AG09319 (cell line): Measurements from ENCODE around the gene PAQR9.

Experiments
- DNase-seq: peaks from one replicate; pipeline ENCODE4 v3.0.0-alpha.2; 2010; ENCODE audit warnings: low read depth; ENCODE audit errors: extremely low read depth
- TF ChIP-seq, protein P1 (sequence below): IDR thresholded peaks from 2 replicates; pipeline ENCODE4 v1.5.1; 2011; ENCODE audit warnings: low read depth, mild to moderate bottlenecking, inconsistent platforms, low read length, moderate library complexity

The PAQR9 gene

DNA sequence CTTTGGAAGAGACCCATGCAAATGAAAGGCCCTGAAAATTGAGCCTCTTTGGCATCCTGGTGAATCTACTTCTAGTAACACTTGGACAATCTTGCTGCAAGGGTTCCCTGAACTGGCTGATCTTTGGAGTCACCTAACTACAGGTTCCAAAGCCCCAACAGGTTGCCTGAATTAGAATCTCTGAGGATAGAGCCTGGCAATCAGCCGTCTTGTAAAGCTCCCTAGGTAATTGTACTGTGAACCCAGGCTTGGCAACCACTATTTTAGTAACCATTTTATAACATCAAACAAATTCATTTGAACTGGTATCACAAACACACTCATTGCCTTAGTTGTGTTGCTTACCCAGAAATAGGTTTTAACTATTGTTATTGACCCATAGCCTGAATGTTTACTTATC lies 20.1 kb downstream of the PAQR9 start:
- DNase-seq: no peak
- TF ChIP-seq, protein P1, sequence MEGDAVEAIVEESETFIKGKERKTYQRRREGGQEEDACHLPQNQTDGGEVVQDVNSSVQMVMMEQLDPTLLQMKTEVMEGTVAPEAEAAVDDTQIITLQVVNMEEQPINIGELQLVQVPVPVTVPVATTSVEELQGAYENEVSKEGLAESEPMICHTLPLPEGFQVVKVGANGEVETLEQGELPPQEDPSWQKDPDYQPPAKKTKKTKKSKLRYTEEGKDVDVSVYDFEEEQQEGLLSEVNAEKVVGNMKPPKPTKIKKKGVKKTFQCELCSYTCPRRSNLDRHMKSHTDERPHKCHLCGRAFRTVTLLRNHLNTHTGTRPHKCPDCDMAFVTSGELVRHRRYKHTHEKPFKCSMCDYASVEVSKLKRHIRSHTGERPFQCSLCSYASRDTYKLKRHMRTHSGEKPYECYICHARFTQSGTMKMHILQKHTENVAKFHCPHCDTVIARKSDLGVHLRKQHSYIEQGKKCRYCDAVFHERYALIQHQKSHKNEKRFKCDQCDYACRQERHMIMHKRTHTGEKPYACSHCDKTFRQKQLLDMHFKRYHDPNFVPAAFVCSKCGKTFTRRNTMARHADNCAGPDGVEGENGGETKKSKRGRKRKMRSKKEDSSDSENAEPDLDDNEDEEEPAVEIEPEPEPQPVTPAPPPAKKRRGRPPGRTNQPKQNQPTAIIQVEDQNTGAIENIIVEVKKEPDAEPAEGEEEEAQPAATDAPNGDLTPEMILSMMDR: no peak

DNA sequence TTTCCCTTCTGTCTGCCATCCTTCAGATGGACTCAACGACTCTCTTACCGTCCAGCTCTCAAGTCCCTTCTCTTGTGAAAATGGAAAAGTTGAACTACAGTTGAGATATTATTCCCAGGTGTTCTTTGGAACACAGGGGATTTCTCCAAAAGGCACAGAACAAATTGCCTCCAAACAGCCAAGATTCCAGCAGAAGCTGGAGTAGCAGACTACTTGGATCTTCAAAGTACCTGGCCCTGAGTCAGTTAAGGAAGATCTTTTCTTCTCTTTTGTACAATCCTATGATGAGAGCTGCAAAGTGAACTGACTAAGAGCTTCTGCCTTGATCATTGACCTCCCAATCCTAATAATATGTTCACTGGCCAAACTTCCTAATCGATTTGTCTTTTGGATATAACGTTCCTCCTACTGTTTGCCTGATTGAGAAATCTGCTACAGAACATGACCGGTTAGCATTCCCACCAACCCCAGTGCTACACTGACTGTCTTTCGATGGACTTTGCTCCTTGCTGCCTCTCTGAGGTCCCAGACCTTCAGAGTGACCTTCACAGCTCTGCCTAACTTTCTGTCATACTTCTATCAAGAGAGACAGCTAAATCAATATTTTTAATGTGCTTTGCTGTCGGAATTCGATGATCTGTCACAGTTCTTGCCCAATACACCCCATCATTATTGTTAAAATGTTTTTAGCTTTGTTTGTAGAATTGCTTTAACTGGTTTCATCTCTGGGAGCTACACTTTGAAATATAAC lies 21.9 kb downstream of the PAQR9 start:
- TF ChIP-seq, protein P1: no peak
- no peak for DNase-seq

DNA sequence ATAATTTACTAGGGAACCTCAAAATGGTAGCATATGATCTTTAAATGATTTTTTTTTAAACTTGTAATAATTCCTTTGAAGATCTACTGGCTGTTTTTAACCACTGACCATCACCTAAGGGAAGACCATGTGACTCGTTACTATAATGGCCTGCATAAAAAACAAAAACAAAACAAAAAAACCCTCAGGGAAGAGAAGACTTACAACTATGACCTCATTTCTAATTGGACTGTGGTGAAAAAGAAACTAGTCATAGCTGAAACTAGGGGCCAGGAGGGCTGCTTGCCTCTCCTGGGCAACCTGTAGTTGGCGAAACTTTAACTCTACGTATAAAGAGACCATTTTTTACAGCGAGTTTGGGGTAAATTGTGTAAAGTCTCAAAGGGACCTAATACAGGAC lies 23.0 kb downstream of the PAQR9 start:
- TF ChIP-seq, protein P1: no peak
- no peak for DNase-seq

DNA sequence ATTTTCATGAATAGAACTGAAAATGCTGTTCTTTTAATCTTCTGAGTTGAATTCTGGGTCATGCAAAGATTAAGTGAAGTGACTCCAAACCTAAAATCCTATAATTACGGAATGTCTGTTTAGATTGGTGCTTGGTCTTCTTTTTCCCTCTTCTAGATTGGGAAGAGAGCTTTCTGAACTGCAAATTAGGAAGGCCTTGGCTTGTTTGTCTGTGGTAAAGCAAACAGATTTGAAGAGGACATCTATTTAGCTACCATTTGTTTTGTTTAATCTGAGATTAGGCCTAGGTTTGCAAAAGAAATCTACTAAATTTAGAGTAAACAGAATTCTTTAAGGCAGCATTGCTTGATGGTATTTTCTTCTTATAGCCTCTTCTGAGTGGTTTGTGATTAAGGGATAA lies 23.5 kb downstream of the PAQR9 start:
- TF ChIP-seq, protein P1: no peak
- DNase-seq: no peak

DNA sequence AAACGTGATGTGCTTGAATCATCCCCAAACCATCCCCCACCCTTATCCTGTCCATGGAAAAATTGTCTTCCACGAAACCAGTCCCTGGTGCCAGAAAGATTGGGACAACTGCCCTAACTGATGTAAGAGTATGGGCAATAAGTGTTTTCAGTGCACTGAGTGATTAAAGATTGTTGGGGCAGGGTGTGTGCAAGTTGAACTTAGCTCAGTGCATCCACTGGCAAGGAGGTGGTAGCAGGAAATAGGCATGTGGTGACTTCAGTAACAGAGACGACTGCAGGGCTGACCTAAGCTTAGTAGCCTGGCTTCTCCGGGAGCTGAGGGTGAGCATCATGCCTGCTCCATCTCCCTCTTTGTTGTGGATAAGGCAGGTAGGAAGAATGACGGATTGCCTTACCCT lies 27.5 kb downstream of the PAQR9 start:
- no peak for DNase-seq
- TF ChIP-seq, protein P1: no peak

DNA sequence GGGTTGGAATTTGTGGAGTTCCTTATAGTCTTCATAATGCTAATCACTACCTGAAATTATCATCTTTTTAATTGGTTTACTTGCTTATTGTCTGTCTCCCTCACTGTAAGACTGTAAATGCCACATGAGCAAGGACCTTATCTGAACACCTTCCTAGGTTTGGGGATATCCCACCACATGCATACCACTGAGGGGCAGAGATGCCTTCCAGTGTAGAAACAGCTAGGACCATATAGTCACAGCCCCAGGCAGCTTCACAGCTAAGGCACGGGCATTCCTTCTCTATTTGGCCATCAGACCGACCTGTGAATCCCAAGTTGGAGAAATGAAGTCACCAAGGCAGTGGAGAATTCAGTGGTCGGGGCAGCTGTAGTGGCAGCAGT lies 28.6 kb downstream of the PAQR9 start:
- DNase-seq: no peak
- TF ChIP-seq, protein P1: no peak

DNA sequence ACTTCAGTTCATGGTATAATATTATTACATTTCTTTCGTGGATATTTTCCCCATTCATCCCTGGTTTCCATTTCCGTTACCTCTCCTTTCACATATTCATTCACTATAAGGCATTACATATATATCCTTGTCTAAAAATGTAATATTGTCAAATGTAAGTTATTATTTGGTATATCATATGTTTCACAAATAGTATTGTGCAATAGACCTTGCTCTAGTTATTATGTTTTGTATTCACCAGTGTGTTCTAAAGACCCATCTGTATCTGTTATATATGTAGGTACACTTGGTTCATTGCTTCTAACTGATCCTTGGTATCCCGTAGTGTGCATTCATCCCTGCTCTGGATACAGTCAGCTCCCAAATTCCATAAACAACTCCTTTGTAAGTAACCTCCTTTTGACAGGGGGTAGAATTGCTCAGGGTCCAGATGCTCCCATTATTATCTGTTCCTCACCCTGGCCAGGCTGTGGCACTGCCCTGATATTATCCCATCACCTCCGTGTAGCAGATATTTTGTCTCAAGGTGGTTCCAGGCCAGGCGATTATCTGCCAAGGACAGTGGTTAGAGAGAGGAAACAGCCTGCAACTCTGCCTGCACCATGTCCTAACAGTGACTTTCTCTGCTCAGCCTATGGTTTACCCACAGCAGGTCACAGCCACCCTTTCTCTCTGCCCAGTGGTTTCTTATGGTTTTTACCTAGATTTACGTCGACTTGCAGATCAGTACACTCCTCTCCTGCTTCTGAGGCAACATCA lies 29.2 kb downstream of the PAQR9 start:
- DNase-seq: no peak
- TF ChIP-seq, protein P1: no peak
